ENCODE measurements around the gene LRP1B.

DNA sequence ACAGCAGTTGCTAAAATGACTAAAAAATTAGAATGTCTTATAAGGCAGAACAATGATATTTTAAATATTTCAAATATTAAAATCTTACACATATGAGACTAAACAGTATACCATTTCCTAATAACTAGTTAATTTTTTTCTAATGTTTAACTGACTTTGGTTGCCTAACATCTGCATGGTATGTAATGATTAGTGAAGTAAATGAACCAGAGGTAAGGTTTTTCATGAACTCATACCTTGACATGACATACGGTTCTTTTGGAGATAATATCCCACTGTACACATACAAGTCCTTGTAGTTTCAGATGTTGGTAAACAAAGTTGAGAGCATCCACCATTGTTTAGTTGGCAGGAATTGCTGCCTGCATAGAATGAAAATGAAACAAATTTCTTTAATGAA is 1360.2 kb downstream of the LRP1B start:
- TF ChIP-seq, protein P1, sequence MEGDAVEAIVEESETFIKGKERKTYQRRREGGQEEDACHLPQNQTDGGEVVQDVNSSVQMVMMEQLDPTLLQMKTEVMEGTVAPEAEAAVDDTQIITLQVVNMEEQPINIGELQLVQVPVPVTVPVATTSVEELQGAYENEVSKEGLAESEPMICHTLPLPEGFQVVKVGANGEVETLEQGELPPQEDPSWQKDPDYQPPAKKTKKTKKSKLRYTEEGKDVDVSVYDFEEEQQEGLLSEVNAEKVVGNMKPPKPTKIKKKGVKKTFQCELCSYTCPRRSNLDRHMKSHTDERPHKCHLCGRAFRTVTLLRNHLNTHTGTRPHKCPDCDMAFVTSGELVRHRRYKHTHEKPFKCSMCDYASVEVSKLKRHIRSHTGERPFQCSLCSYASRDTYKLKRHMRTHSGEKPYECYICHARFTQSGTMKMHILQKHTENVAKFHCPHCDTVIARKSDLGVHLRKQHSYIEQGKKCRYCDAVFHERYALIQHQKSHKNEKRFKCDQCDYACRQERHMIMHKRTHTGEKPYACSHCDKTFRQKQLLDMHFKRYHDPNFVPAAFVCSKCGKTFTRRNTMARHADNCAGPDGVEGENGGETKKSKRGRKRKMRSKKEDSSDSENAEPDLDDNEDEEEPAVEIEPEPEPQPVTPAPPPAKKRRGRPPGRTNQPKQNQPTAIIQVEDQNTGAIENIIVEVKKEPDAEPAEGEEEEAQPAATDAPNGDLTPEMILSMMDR (IDR thresholded peaks at IDR 0.05; ENCODE audit: low read length), result no peak
- no peak for TF ChIP-seq EZH2 (IDR thresholded peaks at IDR 0.05; ENCODE audit: borderline replicate concordance, low read length)
